ENCODE results near the gene NFATC4.
"Not testable (repeated sequence)": the region's sequence is repeated elsewhere in the genome, so short reads cannot be mapped to it uniquely, and the experiment has no call there.

NFATC4 gene

GRCh38 chr14:24377657-24378056 is 9.7 kb downstream of the NFATC4 start:
- Histone ChIP-seq H3K9me3 (ENCODE audit: low read length) (no peaks in the 10 kb centered on the region), H3K4me3 (ENCODE audit: low read length) (no peak overlapping the region), H3K36me3 (ENCODE audit: insufficient read depth, low read length) (peaks cover 21% of the 10 kb centered on the region), H2AFZ (ENCODE audit: low read depth, low read length) (no peak overlapping the region), H3K4me1 (ENCODE audit: insufficient read depth, low read length) (no peaks in the 10 kb centered on the region), H3K27me3 (ENCODE audit: insufficient read depth, low read length) (peaks cover 4% of the 10 kb centered on the region)

- no peaks in the 10 kb centered on the region for H3K9me3 ChIP-seq (ENCODE audit: low read length)
- no peaks in the 10 kb centered on the region for H3K4me1 ChIP-seq (ENCODE audit: insufficient read depth, low read length)
- no peak overlapping the region for H3K4me3 ChIP-seq (ENCODE audit: low read length)
- peaks cover 4% of the 10 kb centered on the region for H3K27me3 ChIP-seq (ENCODE audit: insufficient read depth, low read length)
- peaks cover 15% of the 10 kb centered on the region for H3K36me3 ChIP-seq (ENCODE audit: insufficient read depth, low read length)
- H2AFZ ChIP-seq (ENCODE audit: low read depth, low read length) = no peak overlapping the region
Observed at GRCh38 chr14:24378327-24378726, 10.3 kb downstream of the NFATC4 start.

GRCh38 chr14:24378981-24379906 is 11.3 kb downstream of the NFATC4 start:
- Histone ChIP-seq H2AFZ (ENCODE audit: low read depth, low read length) (no peak overlapping the region), H3K36me3 (ENCODE audit: insufficient read depth, low read length) (peaks cover 10% of the 10 kb centered on the region), H3K27me3 (ENCODE audit: insufficient read depth, low read length) (peaks cover 4% of the 10 kb centered on the region), H3K4me1 (ENCODE audit: insufficient read depth, low read length) (no peaks in the 10 kb centered on the region), H3K4me3 (ENCODE audit: low read length) (no peak overlapping the region), H3K9me3 (ENCODE audit: low read length) (no peaks in the 10 kb centered on the region)

- no peaks in the 10 kb centered on the region for H3K9me3 ChIP-seq (ENCODE audit: low read length)
- H3K27me3 ChIP-seq (ENCODE audit: insufficient read depth, low read length) = peaks cover 4% of the 10 kb centered on the region
- no peak overlapping the region for H2AFZ ChIP-seq (ENCODE audit: low read depth, low read length)
Observed at GRCh38 chr14:24379907-24380730, 12.1 kb downstream of the NFATC4 start.

GRCh38 chr14:24381363-24382063 is 13.5 kb downstream of the NFATC4 start:
- H3K4me1 ChIP-seq (ENCODE audit: insufficient read depth, low read length) = no peaks in the 10 kb centered on the region
- H2AFZ ChIP-seq (ENCODE audit: low read depth, low read length) = no peak overlapping the region
- H3K36me3 ChIP-seq (ENCODE audit: insufficient read depth, low read length) = peaks cover 6% of the 10 kb centered on the region
- H3K4me3 ChIP-seq (ENCODE audit: low read length) = no peak overlapping the region
- peaks cover 4% of the 10 kb centered on the region for H3K27me3 ChIP-seq (ENCODE audit: insufficient read depth, low read length)
- H3K9me3 ChIP-seq (ENCODE audit: low read length) = no peaks in the 10 kb centered on the region

More at GRCh38 chr14:24379907-24380730, 12.1 kb downstream of the NFATC4 start:
- no peak overlapping the region for H3K4me3 ChIP-seq (ENCODE audit: low read length)
- no peaks in the 10 kb centered on the region for H3K4me1 ChIP-seq (ENCODE audit: insufficient read depth, low read length)
- peaks cover 10% of the 10 kb centered on the region for H3K36me3 ChIP-seq (ENCODE audit: insufficient read depth, low read length)

- Histone ChIP-seq H3K4me1 (ENCODE audit: insufficient read depth, low read length) (no peaks in the 10 kb centered on the region), H3K27me3 (ENCODE audit: insufficient read depth, low read length) (peaks cover 4% of the 10 kb centered on the region), H2AFZ (ENCODE audit: low read depth, low read length) (no peak overlapping the region), H3K4me3 (ENCODE audit: low read length) (no peak overlapping the region), H3K9me3 (ENCODE audit: low read length) (no peaks in the 10 kb centered on the region), H3K36me3 (ENCODE audit: insufficient read depth, low read length) (peaks cover 1% of the 10 kb centered on the region)
Observed at GRCh38 chr14:24382064-24382371, 14.0 kb downstream of the NFATC4 start.

- Histone ChIP-seq H3K9me3 (ENCODE audit: low read length) (no peaks in the 10 kb centered on the region), H3K4me3 (ENCODE audit: low read length) (no peak overlapping the region), H3K36me3 (ENCODE audit: insufficient read depth, low read length) (no peaks in the 10 kb centered on the region), H3K27me3 (ENCODE audit: insufficient read depth, low read length) (peaks cover 6% of the 10 kb centered on the region), H2AFZ (ENCODE audit: low read depth, low read length) (no peak overlapping the region), H3K4me1 (ENCODE audit: insufficient read depth, low read length) (peaks cover 2% of the 10 kb centered on the region)
Observed at GRCh38 chr14:24384169-24384568, 16.2 kb downstream of the NFATC4 start.

GRCh38 chr14:24385524-24385923 is 17.5 kb downstream of the NFATC4 start:
- Histone ChIP-seq H2AFZ (ENCODE audit: low read depth, low read length) (no peak overlapping the region), H3K36me3 (ENCODE audit: insufficient read depth, low read length) (no peaks in the 10 kb centered on the region), H3K9me3 (ENCODE audit: low read length) (no peaks in the 10 kb centered on the region), H3K4me1 (ENCODE audit: insufficient read depth, low read length) (peaks cover 2% of the 10 kb centered on the region), H3K4me3 (ENCODE audit: low read length) (no peak overlapping the region), H3K27me3 (ENCODE audit: insufficient read depth, low read length) (peaks cover 7% of the 10 kb centered on the region)

- H2AFZ ChIP-seq (ENCODE audit: low read depth, low read length) = no peak overlapping the region
- H3K4me3 ChIP-seq (ENCODE audit: low read length) = no peak overlapping the region
- no peaks in the 10 kb centered on the region for H3K36me3 ChIP-seq (ENCODE audit: insufficient read depth, low read length)
- H3K27me3 ChIP-seq (ENCODE audit: insufficient read depth, low read length) = peaks cover 4% of the 10 kb centered on the region
- no peaks in the 10 kb centered on the region for H3K9me3 ChIP-seq (ENCODE audit: low read length)
- peaks cover 2% of the 10 kb centered on the region for H3K4me1 ChIP-seq (ENCODE audit: insufficient read depth, low read length)
Observed at GRCh38 chr14:24387009-24387345, 19.0 kb downstream of the NFATC4 start.

GRCh38 chr14:24387579-24387978 is 19.6 kb downstream of the NFATC4 start:
- H3K9me3 ChIP-seq (ENCODE audit: low read length); H3K4me1 ChIP-seq (ENCODE audit: insufficient read depth, low read length); H3K27me3 ChIP-seq (ENCODE audit: insufficient read depth, low read length): not testable (repeated sequence)

GRCh38 chr14:24388474-24389179 is 20.6 kb downstream of the NFATC4 start:
- H3K36me3 ChIP-seq (ENCODE audit: insufficient read depth, low read length) = no peaks in the 10 kb centered on the region
- H2AFZ ChIP-seq (ENCODE audit: low read depth, low read length) = no peak overlapping the region
- no peaks in the 10 kb centered on the region for H3K9me3 ChIP-seq (ENCODE audit: low read length)
- H3K27me3 ChIP-seq (ENCODE audit: insufficient read depth, low read length) = peaks cover 4% of the 10 kb centered on the region
- no peak overlapping the region for H3K4me3 ChIP-seq (ENCODE audit: low read length)
- H3K4me1 ChIP-seq (ENCODE audit: insufficient read depth, low read length) = peaks cover 2% of the 10 kb centered on the region

More at GRCh38 chr14:24387579-24387978, 19.6 kb downstream of the NFATC4 start:
- H3K36me3 ChIP-seq (ENCODE audit: insufficient read depth, low read length); H3K4me3 ChIP-seq (ENCODE audit: low read length); H2AFZ ChIP-seq (ENCODE audit: low read depth, low read length): not testable (repeated sequence)

- Histone ChIP-seq H3K27me3 (ENCODE audit: insufficient read depth, low read length) (peaks cover 4% of the 10 kb centered on the region), H3K4me3 (ENCODE audit: low read length) (no peak overlapping the region), H3K4me1 (ENCODE audit: insufficient read depth, low read length) (peaks cover 2% of the 10 kb centered on the region), H2AFZ (ENCODE audit: low read depth, low read length) (no peak overlapping the region), H3K9me3 (ENCODE audit: low read length) (no peaks in the 10 kb centered on the region), H3K36me3 (ENCODE audit: insufficient read depth, low read length) (no peaks in the 10 kb centered on the region)
Observed at GRCh38 chr14:24389226-24389848, 21.4 kb downstream of the NFATC4 start.
